OCI-LY3 (cell line): ENCODE measurements around the gene RER1.

Experiments
- EZH2phosphoT487 ChIP-seq: fragments of 200-600 bp; shearing (Covaris generic); IDR thresholded peaks from 2 replicates; pipeline ENCODE4 v1.6.1; 2018; ENCODE audit warnings: antibody characterized with exemption, mixed run types, low read depth
- TF ChIP-seq, protein P1 (sequence below): fragments of 200-600, 300-600 bp; sonication (generic); IDR thresholded peaks from 2 replicates; pipeline ENCODE4 v1.5.1; 2014; ENCODE audit warnings: antibody characterized with exemption, low read length, low read depth

DNA sequence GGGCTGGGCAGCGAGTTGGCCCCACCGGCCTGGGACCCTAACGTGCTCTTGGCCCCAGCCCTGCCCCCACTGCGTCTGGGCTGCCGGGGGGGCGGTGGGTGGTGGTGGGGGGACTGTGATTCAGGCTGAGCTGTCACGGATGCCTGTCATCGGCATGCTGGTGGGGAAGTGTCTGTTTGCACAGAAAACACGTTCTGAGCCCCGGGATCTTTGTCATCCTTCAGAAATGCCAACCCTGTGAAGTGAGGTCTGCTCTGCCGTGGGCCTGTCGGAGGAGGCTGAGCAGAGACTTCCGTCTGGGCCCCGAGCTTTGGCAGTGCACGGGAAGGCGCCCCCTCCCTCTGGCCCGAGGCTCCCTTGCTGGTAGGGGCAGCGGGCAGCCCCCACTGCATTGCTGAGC, 60.1 kb downstream of the RER1 start:
- TF ChIP-seq, protein P1, sequence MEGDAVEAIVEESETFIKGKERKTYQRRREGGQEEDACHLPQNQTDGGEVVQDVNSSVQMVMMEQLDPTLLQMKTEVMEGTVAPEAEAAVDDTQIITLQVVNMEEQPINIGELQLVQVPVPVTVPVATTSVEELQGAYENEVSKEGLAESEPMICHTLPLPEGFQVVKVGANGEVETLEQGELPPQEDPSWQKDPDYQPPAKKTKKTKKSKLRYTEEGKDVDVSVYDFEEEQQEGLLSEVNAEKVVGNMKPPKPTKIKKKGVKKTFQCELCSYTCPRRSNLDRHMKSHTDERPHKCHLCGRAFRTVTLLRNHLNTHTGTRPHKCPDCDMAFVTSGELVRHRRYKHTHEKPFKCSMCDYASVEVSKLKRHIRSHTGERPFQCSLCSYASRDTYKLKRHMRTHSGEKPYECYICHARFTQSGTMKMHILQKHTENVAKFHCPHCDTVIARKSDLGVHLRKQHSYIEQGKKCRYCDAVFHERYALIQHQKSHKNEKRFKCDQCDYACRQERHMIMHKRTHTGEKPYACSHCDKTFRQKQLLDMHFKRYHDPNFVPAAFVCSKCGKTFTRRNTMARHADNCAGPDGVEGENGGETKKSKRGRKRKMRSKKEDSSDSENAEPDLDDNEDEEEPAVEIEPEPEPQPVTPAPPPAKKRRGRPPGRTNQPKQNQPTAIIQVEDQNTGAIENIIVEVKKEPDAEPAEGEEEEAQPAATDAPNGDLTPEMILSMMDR, result no peak
- TF ChIP-seq EZH2phosphoT487, result no peak
